PC-9 (cell line): ENCODE measurements around the gene CCDC34. TPM values are rescaled to one million over a fixed set of nuclear protein-coding genes. Genes with fewer than 3 reads are reported as not detected.

ENCODE experiments used
- BruUV-seq: library from RNA; stranded (reverse); fragments of 400-500 nt; replicated peaks from 2 replicates; lab custom pipeline; 2021; lab: Mats Ljungman, UMichigan
- CTCF ChIA-PET: fragments of 300-600 bp; sonication (Branson Sonifier 250); formaldehyde crosslinking; loops from one replicate; lab custom pipeline; 2022; ENCODE audit warnings: antibody characterized with exemption; lab: Charles Lee
- POLR2A ChIA-PET: fragments of 300-600 bp; sonication (Branson Sonifier 250); formaldehyde crosslinking; loops from one replicate; lab custom pipeline; 2022; ENCODE audit warnings: antibody characterized with exemption; ENCODE audit not compliant: unreplicated experiment; lab: Charles Lee
- DNase-seq, 2 experiments: peaks; one replicate each; pipeline versions ENCODE4 v3.0.0 to v3.0.0-alpha.2; 2015 to 2022; ENCODE audit warnings: mixed read lengths in 1 of 2
- H2AFZ ChIP-seq: fragments of 200-600 bp; sonication (generic); 2 replicates; pipeline ENCODE4 v1.8.1; 2017; ENCODE audit warnings: antibody characterized with exemption
- H3F3A ChIP-seq: fragments of 200-600 bp; sonication (generic); 2 replicates; pipeline ENCODE4 v1.8.1; 2017; ENCODE audit warnings: antibody characterized with exemption, mild to moderate bottlenecking, low read depth; ENCODE audit not compliant: insufficient read depth
- H3K27ac ChIP-seq: fragments of 200-600 bp; sonication (generic); 2 replicates; pipeline ENCODE4 v1.6.1; 2016; ENCODE audit warnings: mixed run types
- H3K27me3 ChIP-seq: fragments of 200-600 bp; sonication (generic); 2 replicates; pipeline ENCODE4 v1.6.1; 2016; ENCODE audit warnings: low read depth, mixed run types; ENCODE audit not compliant: insufficient read depth
- H3K36me3 ChIP-seq: fragments of 200-600 bp; sonication (generic); 2 replicates; pipeline ENCODE4 v1.6.1; 2016; ENCODE audit warnings: low read depth, mixed run types
- H3K4me1 ChIP-seq: fragments of 200-600 bp; sonication (generic); replicated peaks from 2 replicates; pipeline ENCODE4 v1.6.1; 2016; ENCODE audit warnings: mixed run types; ENCODE audit not compliant: insufficient read depth
- H3K4me2 ChIP-seq: fragments of 200-600 bp; sonication (generic); 2 replicates; pipeline ENCODE4 v1.6.1; 2017; ENCODE audit warnings: mixed run types
- H3K4me3 ChIP-seq: fragments of 200-600 bp; sonication (generic); 2 replicates; pipeline ENCODE4 v1.6.1; 2016; ENCODE audit warnings: mixed run types
- H3K79me2 ChIP-seq: fragments of 200-600 bp; sonication (generic); 2 replicates; pipeline ENCODE4 v1.6.1; 2017; ENCODE audit warnings: low read depth, mixed run types
- H3K9me2 ChIP-seq: fragments of 200-600 bp; sonication (generic); 2 replicates; pipeline ENCODE4 v1.8.1; 2017; ENCODE audit warnings: mild to moderate bottlenecking; ENCODE audit not compliant: insufficient read depth
- H3K9me3 ChIP-seq: fragments of 200-600 bp; sonication (generic); 2 replicates; pipeline ENCODE4 v1.8.1; 2016; ENCODE audit warnings: low read depth; ENCODE audit not compliant: insufficient read depth
- H4K20me1 ChIP-seq: fragments of 200-600 bp; sonication (generic); 2 replicates; pipeline ENCODE4 v1.8.1; 2017; ENCODE audit not compliant: insufficient read depth
- EZH2 ChIP-seq: fragments of 200-600 bp; sonication (generic); IDR thresholded peaks from 2 replicates; pipeline ENCODE4 v1.8.0; 2017; ENCODE audit warnings: antibody characterized with exemption, low read depth
- intact Hi-C: fragments of 100-400 bp; cut with micrococcal nuclease; formaldehyde crosslinking; loops from one replicate; pipeline ENCODE4 v1.10.0; 2022; ENCODE audit not compliant: unreplicated experiment
- total RNA-seq: library from RNA; stranded (reverse); gene quantifications from 2 replicates; pipeline ENCODE4 v1.2.3, GENCODE V29; 2021
- TF ChIP-seq, protein P1 (sequence below): fragments of 200-600 bp; sonication (generic); conservative IDR thresholded peaks from 2 replicates; pipeline ENCODE4 v1.6.1; 2017; ENCODE audit warnings: mixed run types, antibody characterized with exemption, mild to moderate bottlenecking, moderate library complexity

Gene CCDC34
- total RNA-seq, 1 experiment from 2014 or later: 33.6 TPM

DNA sequence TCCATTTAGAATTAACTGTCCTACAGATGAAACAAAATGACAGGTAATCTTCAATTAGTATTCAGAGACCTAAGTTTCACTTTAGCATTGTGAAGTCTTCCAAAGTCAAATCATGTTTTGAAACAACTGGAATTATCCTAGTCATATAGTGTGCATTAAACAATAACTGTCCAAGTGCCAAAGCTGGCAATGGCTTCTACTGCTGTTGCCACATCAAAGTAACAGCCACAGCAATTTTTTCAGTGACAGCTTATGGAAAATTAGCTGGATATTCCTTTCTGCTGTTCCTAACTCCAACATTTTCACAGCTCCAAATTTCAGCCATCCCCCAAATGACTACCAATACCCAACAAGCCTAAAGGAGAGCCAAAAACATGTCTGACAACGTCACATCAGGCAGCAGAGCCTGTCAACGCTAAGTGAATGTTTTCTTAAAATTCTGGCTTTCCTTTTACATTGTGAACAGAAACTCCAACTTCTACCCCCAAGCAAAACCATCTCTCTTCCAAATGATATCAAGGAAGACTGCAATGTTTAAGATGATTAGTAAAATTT is 45.3 kb upstream of the CCDC34 start:
- no peaks in the 10 kb centered on the region for H3K27me3 ChIP-seq
- no peak overlapping the region for H3K4me2 ChIP-seq
- no TSS peak for BruUV-seq
- 0 out of 2 replicates have a peak, but pooled peaks cover 8% of the 10 kb centered on the region for H3K36me3 ChIP-seq
- ChIA-PET POLR2A (interaction anchor here (0.6 kb wide), 1 partner anchor 36 kb away, joined by 13 read pairs; no protein-coding TSS in a partner anchor), CTCF (no interaction called here)
- H3K4me3 ChIP-seq: no peak overlapping the region
- TF ChIP-seq, protein P1, sequence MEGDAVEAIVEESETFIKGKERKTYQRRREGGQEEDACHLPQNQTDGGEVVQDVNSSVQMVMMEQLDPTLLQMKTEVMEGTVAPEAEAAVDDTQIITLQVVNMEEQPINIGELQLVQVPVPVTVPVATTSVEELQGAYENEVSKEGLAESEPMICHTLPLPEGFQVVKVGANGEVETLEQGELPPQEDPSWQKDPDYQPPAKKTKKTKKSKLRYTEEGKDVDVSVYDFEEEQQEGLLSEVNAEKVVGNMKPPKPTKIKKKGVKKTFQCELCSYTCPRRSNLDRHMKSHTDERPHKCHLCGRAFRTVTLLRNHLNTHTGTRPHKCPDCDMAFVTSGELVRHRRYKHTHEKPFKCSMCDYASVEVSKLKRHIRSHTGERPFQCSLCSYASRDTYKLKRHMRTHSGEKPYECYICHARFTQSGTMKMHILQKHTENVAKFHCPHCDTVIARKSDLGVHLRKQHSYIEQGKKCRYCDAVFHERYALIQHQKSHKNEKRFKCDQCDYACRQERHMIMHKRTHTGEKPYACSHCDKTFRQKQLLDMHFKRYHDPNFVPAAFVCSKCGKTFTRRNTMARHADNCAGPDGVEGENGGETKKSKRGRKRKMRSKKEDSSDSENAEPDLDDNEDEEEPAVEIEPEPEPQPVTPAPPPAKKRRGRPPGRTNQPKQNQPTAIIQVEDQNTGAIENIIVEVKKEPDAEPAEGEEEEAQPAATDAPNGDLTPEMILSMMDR: no peak
- no peak for TF ChIP-seq EZH2
- no peak for DNase-seq
- no peaks in the 10 kb centered on the region for H4K20me1 ChIP-seq
- no peaks in the 10 kb centered on the region for H3K9me2 ChIP-seq
- no peaks in the 10 kb centered on the region for H3F3A ChIP-seq
- no peaks in the 10 kb centered on the region for H3K9me3 ChIP-seq
- H2AFZ ChIP-seq: no peak overlapping the region
- no peaks in the 10 kb centered on the region for H3K4me1 ChIP-seq
- intact Hi-C loops: no loop called here
- peaks cover 14% of the 10 kb centered on the region for H3K79me2 ChIP-seq
- H3K27ac ChIP-seq: no peak overlapping the region

DNA sequence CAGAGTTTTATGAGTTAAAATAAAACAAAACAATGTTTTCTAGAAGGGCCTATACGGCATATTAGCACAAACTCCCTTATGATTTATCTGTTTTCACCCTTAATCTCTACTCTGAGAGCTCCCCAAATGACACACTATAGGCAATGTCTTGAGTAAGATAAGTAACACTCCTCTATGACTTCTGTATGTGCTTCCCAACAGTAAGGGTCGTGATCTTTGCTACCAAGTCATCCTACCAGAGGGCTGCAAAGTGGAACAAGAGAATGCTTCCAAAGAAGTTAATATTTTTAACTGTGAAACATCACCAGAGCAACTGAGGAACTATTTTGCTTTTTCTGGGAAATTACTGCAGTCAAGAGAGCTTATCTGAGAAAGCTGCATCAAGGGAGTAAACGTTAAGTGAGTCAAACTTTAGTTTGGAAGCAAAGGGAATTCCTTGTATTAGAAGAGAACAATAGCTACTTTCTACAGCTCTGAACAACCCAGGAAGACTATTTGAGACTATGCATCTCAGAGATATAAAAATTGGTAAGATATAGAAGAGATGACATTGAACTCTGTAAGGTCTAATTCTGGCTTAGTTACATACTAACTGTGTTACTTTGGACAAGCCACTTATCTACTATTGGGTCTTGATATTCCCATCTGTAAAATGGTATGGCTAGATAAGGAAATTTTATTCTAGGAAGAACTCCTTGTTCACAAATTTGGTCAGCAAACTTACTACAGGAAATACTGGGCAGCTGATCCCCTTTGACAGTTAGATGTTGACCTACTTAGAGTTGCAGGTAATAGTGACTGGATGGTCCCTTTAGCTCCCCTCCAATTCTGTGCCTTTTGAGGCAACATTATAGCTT is 43.7 kb upstream of the CCDC34 start:
- H3K4me2 ChIP-seq: no peak overlapping the region
- no peaks in the 10 kb centered on the region for H3K9me2 ChIP-seq
- no peak overlapping the region for H2AFZ ChIP-seq
- peaks cover 16% of the 10 kb centered on the region for H3K4me1 ChIP-seq
- BruUV-seq: no TSS peak
- intact Hi-C loops: no loop called here
- H3K36me3 ChIP-seq: 0 out of 2 replicates have a peak, but pooled peaks cover 8% of the 10 kb centered on the region
- no peaks in the 10 kb centered on the region for H4K20me1 ChIP-seq
- ChIA-PET CTCF (no interaction called here), POLR2A (no interaction called here)
- peaks cover 9% of the 10 kb centered on the region; the same call in 1 of the 2 replicates for H3K79me2 ChIP-seq
- no peak overlapping the region for H3K4me3 ChIP-seq
- TF ChIP-seq, protein P1: no peak
- TF ChIP-seq EZH2: no peak
- H3K9me3 ChIP-seq: no peaks in the 10 kb centered on the region
- no peak for DNase-seq
- H3F3A ChIP-seq: peaks cover 15% of the 10 kb centered on the region; the same call in 1 of the 2 replicates
- no peaks in the 10 kb centered on the region for H3K27me3 ChIP-seq
- H3K27ac ChIP-seq: no peak overlapping the region

DNA sequence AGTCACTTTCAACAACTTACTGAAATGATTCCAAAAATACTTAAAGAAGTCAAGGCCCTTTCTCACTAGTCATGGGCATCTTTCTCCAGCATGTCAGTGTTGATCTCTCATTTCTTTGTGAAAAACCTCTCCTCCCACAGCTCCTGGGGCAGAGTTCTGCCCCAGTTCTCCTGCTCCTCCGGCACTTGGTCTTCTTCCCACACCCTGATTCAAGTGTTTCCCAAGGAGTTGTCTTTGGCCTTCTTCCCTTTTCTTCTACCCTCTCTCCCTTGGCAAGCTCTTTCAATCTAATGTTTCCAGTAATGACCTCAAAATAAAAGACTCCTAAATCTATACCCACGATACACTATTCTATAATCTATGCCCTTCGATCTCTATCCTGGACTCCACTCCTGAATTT is 42.1 kb upstream of the CCDC34 start:
- Histone ChIP-seq H2AFZ (no peak overlapping the region), H3K4me1 (peaks cover 28% of the 10 kb centered on the region), H3K4me2 (no peak overlapping the region), H3K36me3 (no peaks in the 10 kb centered on the region), H3K9me3 (no peaks in the 10 kb centered on the region), H3F3A (peaks cover 25% of the 10 kb centered on the region; the same call in 1 of the 2 replicates), H3K9me2 (no peaks in the 10 kb centered on the region), H3K27me3 (no peaks in the 10 kb centered on the region), H4K20me1 (no peaks in the 10 kb centered on the region), H3K79me2 (peaks cover 19% of the 10 kb centered on the region), H3K4me3 (no peak overlapping the region), H3K27ac (no peak overlapping the region)
- TF ChIP-seq, protein P1: no peak
- TF ChIP-seq EZH2: no peak
- intact Hi-C loops: no loop called here
- no peak for DNase-seq
- POLR2A ChIA-PET: no interaction called here
- CTCF ChIA-PET: no interaction called here
- BruUV-seq: no TSS peak
